NCI-H2171 treated with DMSO at 0.1 percent for 48 hours (cell line): ENCODE results near the gene CTBP2.
"Not testable (repeated sequence)": the region's sequence is repeated elsewhere in the genome, so short reads cannot be mapped to it uniquely, and the experiment has no call there.

ENCODE experiments used
- DNase-seq: peaks from one replicate; lab custom pipeline; 2025; lab: John Stamatoyannopoulos, UW

The CTBP2 gene

GRCh38 chr10:125186431-125187170 is 26.2 kb upstream of the CTBP2 start:
- no peak for DNase-seq

- not testable (repeated sequence) for DNase-seq
Measured at GRCh38 chr10:125179107-125179506, 18.7 kb upstream of the CTBP2 start.

- DNase-seq: no peak
Measured at GRCh38 chr10:125177641-125178640, 17.6 kb upstream of the CTBP2 start.

- DNase-seq: no peak
Measured at GRCh38 chr10:125175807-125176206, 15.4 kb upstream of the CTBP2 start.

GRCh38 chr10:125174360-125174759 is 14.0 kb upstream of the CTBP2 start:
- DNase-seq: no peak

GRCh38 chr10:125172694-125173093 is 12.3 kb upstream of the CTBP2 start:
- DNase-seq: no peak

GRCh38 chr10:125171402-125172306 is 11.3 kb upstream of the CTBP2 start:
- no peak for DNase-seq

- DNase-seq: no peak
Measured at GRCh38 chr10:125169915-125170314, 9.6 kb upstream of the CTBP2 start.

GRCh38 chr10:125169279-125169678 is 8.9 kb upstream of the CTBP2 start:
- DNase-seq: no peak

GRCh38 chr10:125166658-125167057 is 6.3 kb upstream of the CTBP2 start:
- DNase-seq: no peak

- no peak for DNase-seq
Measured at GRCh38 chr10:125165584-125166573, 5.5 kb upstream of the CTBP2 start.

- DNase-seq: no peak
Measured at GRCh38 chr10:125164421-125164820, 4.1 kb upstream of the CTBP2 start.

GRCh38 chr10:125163803-125164202 is 3.4 kb upstream of the CTBP2 start:
- no peak for DNase-seq

- DNase-seq: not testable (repeated sequence)
Measured at GRCh38 chr10:125163312-125163711, 2.9 kb upstream of the CTBP2 start.

GRCh38 chr10:125162120-125162931 is 2.0 kb upstream of the CTBP2 start:
- no peak for DNase-seq

GRCh38 chr10:125161707-125162119 is 1.4 kb upstream of the CTBP2 start:
- DNase-seq: no peak

GRCh38 chr10:125160856-125161706 is 718 bp upstream of the CTBP2 start:
- DNase-seq: peak; percentile 77

GRCh38 chr10:125159486-125159931 is 854 bp downstream of the CTBP2 start:
- DNase-seq: no peak
